Fibroblast of the aortic adventitia (primary cell): ENCODE measurements around the gene MAN1C1. TPM values are rescaled to one million over a fixed set of nuclear protein-coding genes. Genes with fewer than 3 reads are reported as not detected.

Experiments used
- DNase-seq: peaks from one replicate; pipeline ENCODE4 v3.0.0-alpha.2; 2010; ENCODE audit warnings: low read depth
- H3K4me3 ChIP-seq: 2 replicates; pipeline ENCODE4 v1.5.1; 2011; ENCODE audit warnings: low read depth, mild to moderate bottlenecking, control low read depth, low read length, moderate library complexity
- CTCF ChIP-seq: IDR thresholded peaks from 2 replicates; pipeline ENCODE4 v1.5.1; 2011; ENCODE audit warnings: mild to moderate bottlenecking, low read length, control low read depth, inconsistent platforms; ENCODE audit not compliant: insufficient read depth
- total RNA-seq: library from RNA; depleted of rRNA; stranded (reverse); fragments of >200 nt; gene quantifications from 2 replicates; pipeline ENCODE4 v1.2.3, GENCODE V29; 2012; ENCODE audit warnings: low replicate concordance

Gene MAN1C1
- total RNA-seq, 1 donor: 6.6 TPM

- no peak for TF ChIP-seq CTCF
- DNase-seq: no peak
- H3K4me3 ChIP-seq: no peak overlapping the region
Observed at GRCh38 chr1:25620701-25621350, 4.2 kb downstream of the MAN1C1 start.

- TF ChIP-seq CTCF: no peak
- no peak overlapping the region for H3K4me3 ChIP-seq
- no peak for DNase-seq
Observed at GRCh38 chr1:25621876-25622275, 5.3 kb downstream of the MAN1C1 start.

GRCh38 chr1:25622531-25622930 lies 5.9 kb downstream of the MAN1C1 start:
- no peak overlapping the region for H3K4me3 ChIP-seq
- no peak for TF ChIP-seq CTCF
- DNase-seq: no peak

- no peak overlapping the region for H3K4me3 ChIP-seq
- no peak for TF ChIP-seq CTCF
- DNase-seq: no peak
Observed at GRCh38 chr1:25623007-25623406, 6.4 kb downstream of the MAN1C1 start.

GRCh38 chr1:25623731-25624130 lies 7.1 kb downstream of the MAN1C1 start:
- no peak overlapping the region for H3K4me3 ChIP-seq
- DNase-seq: no peak
- no peak for TF ChIP-seq CTCF

GRCh38 chr1:25624156-25624555 lies 7.6 kb downstream of the MAN1C1 start:
- DNase-seq: no peak
- no peak for TF ChIP-seq CTCF
- H3K4me3 ChIP-seq: no peak overlapping the region

GRCh38 chr1:25624604-25625003 lies 8.0 kb downstream of the MAN1C1 start:
- TF ChIP-seq CTCF: no peak
- DNase-seq: no peak
- H3K4me3 ChIP-seq: no peak overlapping the region
